Stimulated activated CD8-positive, alpha-beta memory T cell treated with anti-CD3 and anti-CD28 coated beads, Interleukin-12 subunit alpha, Interleukin-12 subunit beta, amount 100 ng/mL, for 24 hours (primary cell): Measurements from ENCODE around the gene PDE11A.

Source experiments
- DNase-seq: peaks from one replicate; pipeline ENCODE4 v3.0.0-alpha.2; 2020; ENCODE audit errors: extremely low read depth

Gene PDE11A

GRCh38 chr2:177923323-177923722 is 149.3 kb downstream of the PDE11A start:
- DNase-seq: no peak

GRCh38 chr2:177921726-177922125 is 150.9 kb downstream of the PDE11A start:
- DNase-seq: no peak

GRCh38 chr2:177917169-177917568 is 155.4 kb downstream of the PDE11A start:
- no peak for DNase-seq

GRCh38 chr2:177916342-177916741 is 156.2 kb downstream of the PDE11A start:
- DNase-seq: no peak

- DNase-seq: no peak
Measured at GRCh38 chr2:177914247-177914646, 158.3 kb downstream of the PDE11A start.

GRCh38 chr2:177909962-177910361 is 162.6 kb downstream of the PDE11A start:
- DNase-seq: no peak

- no peak for DNase-seq
Measured at GRCh38 chr2:177908824-177909223, 163.8 kb downstream of the PDE11A start.

- DNase-seq: no peak
Measured at GRCh38 chr2:177908182-177908581, 164.4 kb downstream of the PDE11A start.

- DNase-seq: peak; percentile 1
Measured at GRCh38 chr2:177906041-177906718, 166.4 kb downstream of the PDE11A start.

GRCh38 chr2:177905640-177906039 is 166.9 kb downstream of the PDE11A start:
- DNase-seq: no peak

GRCh38 chr2:177902395-177903163 is 170.0 kb downstream of the PDE11A start:
- no peak for DNase-seq

GRCh38 chr2:177900082-177900481 is 172.5 kb downstream of the PDE11A start:
- no peak for DNase-seq

GRCh38 chr2:177897278-177897677 is 175.3 kb downstream of the PDE11A start:
- DNase-seq: no peak

- DNase-seq: no peak
Measured at GRCh38 chr2:177896587-177896986, 176.0 kb downstream of the PDE11A start.

GRCh38 chr2:177894546-177894945 is 178.0 kb downstream of the PDE11A start:
- DNase-seq: no peak

GRCh38 chr2:177893880-177894279 is 178.7 kb downstream of the PDE11A start:
- no peak for DNase-seq

GRCh38 chr2:177891533-177891932 is 181.0 kb downstream of the PDE11A start:
- DNase-seq: no peak

- no peak for DNase-seq
Measured at GRCh38 chr2:177889818-177890460, 182.6 kb downstream of the PDE11A start.

GRCh38 chr2:177888581-177888980 is 184.0 kb downstream of the PDE11A start:
- no peak for DNase-seq

GRCh38 chr2:177887722-177888121 is 184.9 kb downstream of the PDE11A start:
- no peak for DNase-seq

- DNase-seq: no peak
Measured at GRCh38 chr2:177886824-177887223, 185.8 kb downstream of the PDE11A start.

GRCh38 chr2:177885828-177886466 is 186.6 kb downstream of the PDE11A start:
- DNase-seq: no peak
